Measurements from ENCODE around the gene ANKH.

- no peak for TF ChIP-seq GATA3 (IDR thresholded peaks at IDR 0.05; ENCODE audit: low read depth, low read length)
- no peak for TF ChIP-seq GATA2 (IDR thresholded peaks at IDR 0.05; ENCODE audit: low read depth, low read length)
Observed at GRCh38 chr5:14775857-14776256, 95.7 kb downstream of the ANKH start.
